ENCODE measurements around the gene ADNP2.

DNA sequence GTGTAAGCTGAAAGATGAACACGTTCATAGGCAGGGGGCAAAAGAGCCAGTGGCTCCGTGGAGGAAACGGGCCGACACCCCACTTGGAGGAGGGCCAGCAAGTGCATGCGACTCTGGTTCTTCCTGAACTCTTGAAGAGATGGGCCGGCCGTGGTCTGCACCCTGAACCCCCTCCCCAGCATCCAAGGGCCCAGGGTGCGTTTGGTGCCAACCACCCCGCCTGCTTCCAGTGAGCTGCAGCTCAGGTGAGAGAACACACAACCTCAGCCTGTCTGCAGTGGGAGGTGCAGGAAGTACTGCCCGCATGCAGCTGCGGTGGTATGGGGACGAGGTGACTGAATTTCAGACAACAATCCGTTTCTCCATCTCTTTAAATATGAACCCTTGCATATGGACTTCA is 58.9 kb downstream of the ADNP2 start:
- TF ChIP-seq, protein P1, sequence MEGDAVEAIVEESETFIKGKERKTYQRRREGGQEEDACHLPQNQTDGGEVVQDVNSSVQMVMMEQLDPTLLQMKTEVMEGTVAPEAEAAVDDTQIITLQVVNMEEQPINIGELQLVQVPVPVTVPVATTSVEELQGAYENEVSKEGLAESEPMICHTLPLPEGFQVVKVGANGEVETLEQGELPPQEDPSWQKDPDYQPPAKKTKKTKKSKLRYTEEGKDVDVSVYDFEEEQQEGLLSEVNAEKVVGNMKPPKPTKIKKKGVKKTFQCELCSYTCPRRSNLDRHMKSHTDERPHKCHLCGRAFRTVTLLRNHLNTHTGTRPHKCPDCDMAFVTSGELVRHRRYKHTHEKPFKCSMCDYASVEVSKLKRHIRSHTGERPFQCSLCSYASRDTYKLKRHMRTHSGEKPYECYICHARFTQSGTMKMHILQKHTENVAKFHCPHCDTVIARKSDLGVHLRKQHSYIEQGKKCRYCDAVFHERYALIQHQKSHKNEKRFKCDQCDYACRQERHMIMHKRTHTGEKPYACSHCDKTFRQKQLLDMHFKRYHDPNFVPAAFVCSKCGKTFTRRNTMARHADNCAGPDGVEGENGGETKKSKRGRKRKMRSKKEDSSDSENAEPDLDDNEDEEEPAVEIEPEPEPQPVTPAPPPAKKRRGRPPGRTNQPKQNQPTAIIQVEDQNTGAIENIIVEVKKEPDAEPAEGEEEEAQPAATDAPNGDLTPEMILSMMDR (conservative IDR thresholded peaks at IDR 0.05; ENCODE audit: low read depth, low read length), result no peak
- no peak for TF ChIP-seq EZH2 (IDR thresholded peaks at IDR 0.05; ENCODE audit: low read length, unreplicated experiment)
- TF ChIP-seq EZH2phosphoT487 (IDR thresholded peaks at IDR 0.05; ENCODE audit: borderline replicate concordance, low read length), result no peak
